Mesendoderm (in vitro differentiated cells): ENCODE data around the gene TXLNB.

Experiments
- DNase-seq: peaks from one replicate; pipeline ENCODE4 v3.0.0; 2013
- H2AK5ac ChIP-seq: 2 replicates; pipeline ENCODE4 v1.6.1; 2013; ENCODE audit warnings: low read length, inconsistent platforms
- H2BK120ac ChIP-seq: 2 replicates; pipeline ENCODE4 v1.6.1; 2013; ENCODE audit warnings: low read depth, mild to moderate bottlenecking, low read length, moderate library complexity, mixed read lengths
- H2BK15ac ChIP-seq: replicated peaks from 2 replicates; pipeline ENCODE4 v1.6.1; 2013; ENCODE audit warnings: low read depth, mild to moderate bottlenecking, moderate library complexity
- H2BK5ac ChIP-seq: 2 replicates; pipeline ENCODE4 v1.6.1; 2013; ENCODE audit warnings: low read length, inconsistent platforms
- H3K18ac ChIP-seq: 2 replicates; pipeline ENCODE4 v1.6.1; 2013; ENCODE audit warnings: mild to moderate bottlenecking, low read length, mixed read lengths
- H3K23ac ChIP-seq: one replicate; pipeline ENCODE4 v1.6.1; 2013; ENCODE audit warnings: low read length
- H3K27ac ChIP-seq: 2 replicates; pipeline ENCODE4 v1.5.1; 2013; ENCODE audit warnings: low read depth, mild to moderate bottlenecking, inconsistent platforms, low read length, moderate library complexity
- H3K27me3 ChIP-seq: 2 replicates; pipeline ENCODE4 v1.6.1; 2013; ENCODE audit warnings: low read length, control low read depth, mild to moderate bottlenecking, inconsistent platforms; ENCODE audit not compliant: insufficient read depth, poor library complexity
- H3K36me3 ChIP-seq: 2 replicates; pipeline ENCODE4 v1.6.1; 2013; ENCODE audit warnings: low read length, inconsistent platforms; ENCODE audit not compliant: control insufficient read depth, insufficient read depth
- H3K4ac ChIP-seq: one replicate; pipeline ENCODE4 v1.6.1; 2013; ENCODE audit warnings: low read depth, mild to moderate bottlenecking, low read length, moderate library complexity
- H3K4me1 ChIP-seq: 2 replicates; pipeline ENCODE4 v1.6.1; 2013; ENCODE audit warnings: low read depth, low read length, inconsistent platforms; ENCODE audit not compliant: control insufficient read depth
- H3K4me2 ChIP-seq: 2 replicates; pipeline ENCODE4 v1.6.1; 2013; ENCODE audit warnings: low read length
- H3K4me3 ChIP-seq: 2 replicates; pipeline ENCODE4 v1.5.1; 2013; ENCODE audit warnings: mild to moderate bottlenecking, low read length
- H3K56ac ChIP-seq: one replicate; pipeline ENCODE4 v1.6.1; 2013; ENCODE audit warnings: low read length
- H3K79me1 ChIP-seq: 2 replicates; pipeline ENCODE4 v1.6.1; 2013; ENCODE audit warnings: low read length, inconsistent platforms
- H3K79me2 ChIP-seq: 2 replicates; pipeline ENCODE4 v1.6.1; 2013; ENCODE audit warnings: mild to moderate bottlenecking, low read length; ENCODE audit not compliant: control insufficient read depth, insufficient read depth
- H3K9ac ChIP-seq: 2 replicates; pipeline ENCODE4 v1.6.1; 2013; ENCODE audit warnings: low read length, inconsistent platforms
- H4K5ac ChIP-seq: one replicate; pipeline ENCODE4 v1.6.1; 2013; ENCODE audit warnings: low read length
- H4K8ac ChIP-seq: one replicate; pipeline ENCODE4 v1.6.1; 2013; ENCODE audit warnings: low read depth, mild to moderate bottlenecking, control low read depth, low read length, moderate library complexity
- WGBS: extraction: QIAGEN DNeasy Blood & Tissue Kit; methylation state at CpG from one replicate; pipeline ENCODE4 v1.1.7; 2013; ENCODE audit warnings: low lambda C conversion rate, missing lambda C conversion rate; ENCODE audit not compliant: insufficient coverage; ENCODE audit errors: extremely low coverage; 5-methylcytosine and 5-hydroxymethylcytosine counted together

Gene TXLNB

GRCh38 chr6:139316622-139317317, 25.0 kb upstream of the TXLNB start:
- no peaks in the 10 kb centered on the region for H3K79me2 ChIP-seq
- no peaks in the 10 kb centered on the region for H3K4me1 ChIP-seq
- H3K18ac ChIP-seq = no peak overlapping the region
- no peaks in the 10 kb centered on the region for H3K79me1 ChIP-seq
- no peak overlapping the region for H3K27ac ChIP-seq
- no CpG with 5 or more reads among the region's 2 CpGs for WGBS
- no peak overlapping the region for H3K4me2 ChIP-seq
- no peak for DNase-seq
- H2BK120ac ChIP-seq = no peak overlapping the region
- no peaks in the 10 kb centered on the region for H3K36me3 ChIP-seq
- no peak overlapping the region for H2BK5ac ChIP-seq
- no peak overlapping the region for H3K4ac ChIP-seq
- H3K27me3 ChIP-seq = no peaks in the 10 kb centered on the region
- no peak overlapping the region for H4K5ac ChIP-seq
- H2AK5ac ChIP-seq = no peak overlapping the region
- no peak overlapping the region for H3K56ac ChIP-seq
- no peak overlapping the region for H4K8ac ChIP-seq
- no peak overlapping the region for H3K23ac ChIP-seq
- no peak overlapping the region for H3K4me3 ChIP-seq
- no peak overlapping the region for H2BK15ac ChIP-seq
- no peak overlapping the region for H3K9ac ChIP-seq

DNA sequence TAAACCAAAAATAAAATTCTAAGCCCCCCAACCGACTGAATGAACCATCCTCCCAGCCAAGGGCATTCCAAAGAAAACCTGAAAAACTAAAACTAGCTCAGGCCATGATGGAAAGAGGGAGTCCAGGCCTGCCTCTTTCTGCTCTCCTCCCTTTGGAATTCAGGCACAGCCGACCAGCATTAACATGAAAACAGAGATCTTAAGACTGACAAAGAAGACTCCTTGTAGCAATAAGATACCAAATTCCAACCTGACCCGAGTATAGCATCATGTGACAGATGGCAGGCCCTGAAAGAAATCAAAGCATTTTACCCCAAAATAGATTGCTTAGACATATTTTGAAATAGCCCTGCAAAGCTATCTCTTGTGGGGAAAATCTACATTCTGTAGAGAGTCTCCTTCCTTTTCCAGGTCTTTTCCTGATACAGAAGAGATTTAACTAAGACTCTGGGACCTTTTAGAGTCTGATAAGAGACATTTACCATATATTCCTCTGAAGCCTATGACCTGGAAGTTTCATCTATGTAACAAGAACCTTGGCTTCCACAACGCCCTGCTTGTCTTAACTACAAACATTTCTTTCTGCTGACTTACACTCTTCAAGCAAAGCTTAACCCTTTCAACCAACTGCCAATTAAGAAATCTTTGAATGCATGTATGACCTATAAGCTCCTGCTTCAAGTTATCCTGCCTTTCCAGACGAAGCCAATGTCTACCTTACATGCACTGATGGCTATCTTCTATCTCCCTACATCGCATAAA, 22.2 kb upstream of the TXLNB start:
- Histone ChIP-seq H4K8ac (no peak overlapping the region), H3K4me3 (no peak overlapping the region), H3K4me1 (no peaks in the 10 kb centered on the region), H3K23ac (no peak overlapping the region), H3K27me3 (no peaks in the 10 kb centered on the region), H3K4me2 (no peak overlapping the region), H3K27ac (no peak overlapping the region), H3K56ac (no peak overlapping the region), H4K5ac (no peak overlapping the region), H3K4ac (no peak overlapping the region), H2BK5ac (no peak overlapping the region), H3K79me2 (no peaks in the 10 kb centered on the region), H2BK120ac (no peak overlapping the region), H2BK15ac (no peak overlapping the region), H3K36me3 (no peaks in the 10 kb centered on the region), H3K79me1 (no peaks in the 10 kb centered on the region), H3K9ac (no peak overlapping the region), H2AK5ac (no peak overlapping the region), H3K18ac (no peak overlapping the region)
- peak; percentile 78 for DNase-seq
- WGBS = no CpG with 5 or more reads among the region's 6 CpGs

DNA sequence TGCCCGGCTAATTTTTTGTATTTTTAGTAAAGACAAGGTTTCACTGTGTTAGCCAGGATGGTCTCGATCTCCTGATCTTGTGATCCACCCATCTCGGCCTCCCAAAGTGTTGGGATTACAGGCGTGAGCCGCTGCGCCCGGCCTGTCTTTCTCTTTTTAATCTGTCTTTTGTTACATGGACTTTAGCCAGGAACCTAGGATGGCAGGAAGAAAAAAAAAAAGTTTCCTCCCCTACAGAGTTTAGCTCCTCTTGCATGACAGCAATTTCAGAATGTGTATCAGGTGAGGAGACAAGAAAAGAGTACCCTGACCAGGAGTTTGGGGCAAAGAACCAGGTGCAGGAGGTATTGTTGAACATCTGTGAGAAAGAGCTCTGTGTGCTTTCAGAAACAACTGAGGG, 21.4 kb upstream of the TXLNB start:
- Histone ChIP-seq H3K18ac (peak overlapping the region; percentile 64), H3K9ac (no peak overlapping the region), H3K23ac (no peak overlapping the region), H3K4me2 (no peak overlapping the region), H3K79me2 (no peaks in the 10 kb centered on the region), H2BK15ac (no peak overlapping the region), H3K4me3 (no peak overlapping the region), H2BK120ac (peak overlapping the region; percentile 23), H3K4me1 (no peaks in the 10 kb centered on the region), H4K8ac (no peak overlapping the region), H3K27me3 (no peaks in the 10 kb centered on the region), H3K4ac (no peak overlapping the region), H3K79me1 (no peaks in the 10 kb centered on the region), H3K36me3 (no peaks in the 10 kb centered on the region), H2AK5ac (no peak overlapping the region), H3K56ac (no peak overlapping the region), H4K5ac (no peak overlapping the region), H2BK5ac (no peak overlapping the region), H3K27ac (no peak overlapping the region)
- peak; percentile 21 for DNase-seq
- no CpG with 5 or more reads among the region's 7 CpGs for WGBS

DNA sequence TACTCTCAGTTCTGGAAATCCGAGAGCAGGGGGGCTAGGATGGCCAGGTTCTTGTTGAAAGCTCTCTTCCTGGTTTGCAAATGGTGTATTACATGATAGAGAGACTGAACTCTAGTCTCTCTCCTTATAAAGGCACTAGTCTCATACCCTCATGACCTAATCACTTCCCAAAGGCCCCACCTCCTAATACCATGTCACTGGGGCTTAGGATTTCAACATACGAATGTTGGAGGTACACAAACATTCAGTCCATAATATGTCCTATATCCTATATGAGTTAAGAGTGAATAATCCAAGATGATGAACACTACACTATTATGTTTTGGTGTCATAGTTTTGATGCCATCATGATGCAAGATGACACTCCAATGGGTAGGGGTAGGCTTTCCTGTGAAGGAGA, 20.0 kb upstream of the TXLNB start:
- Histone ChIP-seq H3K79me1 (no peaks in the 10 kb centered on the region), H2BK15ac (no peak overlapping the region), H3K56ac (no peak overlapping the region), H3K18ac (no peak overlapping the region), H3K4me3 (no peak overlapping the region), H3K27me3 (no peaks in the 10 kb centered on the region), H4K8ac (no peak overlapping the region), H2BK5ac (no peak overlapping the region), H3K4ac (peak overlapping the region; percentile 48), H3K36me3 (no peaks in the 10 kb centered on the region), H2BK120ac (no peak overlapping the region), H3K4me2 (no peak overlapping the region), H3K23ac (no peak overlapping the region), H2AK5ac (no peak overlapping the region), H3K4me1 (no peaks in the 10 kb centered on the region), H3K27ac (no peak overlapping the region), H3K9ac (no peak overlapping the region), H4K5ac (no peak overlapping the region), H3K79me2 (no peaks in the 10 kb centered on the region)
- no peak for DNase-seq
- no CpG with 5 or more reads among the region's 2 CpGs for WGBS

DNA sequence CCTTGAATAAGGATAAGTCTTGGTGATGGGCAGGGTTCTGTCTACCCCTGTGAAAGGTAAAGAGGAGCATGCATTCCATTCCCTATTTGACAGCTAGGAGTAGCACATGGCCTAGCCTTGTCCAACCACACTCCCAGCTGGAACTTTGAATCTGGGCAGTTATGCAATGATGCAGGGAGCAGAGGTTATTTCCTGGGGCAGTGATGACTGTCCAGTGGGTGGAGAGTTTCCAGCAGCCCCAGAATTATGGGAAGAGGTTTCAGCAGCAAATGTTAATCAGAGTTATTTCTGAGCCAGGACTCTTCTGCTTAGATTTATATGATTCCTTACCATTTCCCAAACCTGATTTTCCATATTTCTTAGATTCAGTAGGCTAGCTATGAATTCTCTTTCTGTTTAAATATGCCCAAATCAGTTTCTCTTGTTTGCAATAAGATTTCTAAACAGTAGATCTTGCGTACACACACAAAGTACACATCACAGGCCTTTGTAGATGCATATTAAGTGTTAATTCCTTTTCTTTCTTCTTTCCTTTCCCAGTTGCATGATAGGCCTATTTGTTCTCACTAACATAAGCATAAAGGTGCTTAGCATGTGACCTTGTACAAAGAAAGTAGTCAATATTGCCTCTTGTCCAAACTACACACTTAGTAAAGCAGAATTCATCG, 17.3 kb upstream of the TXLNB start:
- Histone ChIP-seq H3K4me2 (no peak overlapping the region), H2BK5ac (no peak overlapping the region), H2BK15ac (no peak overlapping the region), H4K8ac (no peak overlapping the region), H3K4me1 (no peaks in the 10 kb centered on the region), H3K79me1 (no peaks in the 10 kb centered on the region), H3K27ac (no peak overlapping the region), H3K4me3 (no peak overlapping the region), H3K36me3 (no peaks in the 10 kb centered on the region), H3K27me3 (no peaks in the 10 kb centered on the region), H3K4ac (no peak overlapping the region), H3K23ac (no peak overlapping the region), H3K79me2 (no peaks in the 10 kb centered on the region), H3K9ac (no peak overlapping the region), H4K5ac (no peak overlapping the region), H3K18ac (no peak overlapping the region), H3K56ac (no peak overlapping the region), H2BK120ac (no peak overlapping the region), H2AK5ac (no peak overlapping the region)
- no CpG with 5 or more reads among the region's 2 CpGs for WGBS
- no peak for DNase-seq
